Stimulated activated CD8-positive, alpha-beta memory T cell treated with anti-CD3 and anti-CD28 coated beads, Interleukin-15, amount 100 ng/mL, for 1 hour (primary cell): ENCODE results near the gene CTSH.

Experiments
- DNase-seq: peaks from one replicate; pipeline ENCODE4 v3.0.0-alpha.2; 2020; ENCODE audit warnings: low read depth

Gene CTSH

GRCh38 chr15:78977591-78978347, 32.9 kb upstream of the CTSH start:
- no peak for DNase-seq

GRCh38 chr15:78977091-78977571, 32.3 kb upstream of the CTSH start:
- no peak for DNase-seq

GRCh38 chr15:78976691-78977090, 31.8 kb upstream of the CTSH start:
- DNase-seq: no peak

- DNase-seq: no peak
These were observed 29.5 kb upstream of the CTSH start for GRCh38 chr15:78974272-78974918.

- no peak for DNase-seq
These were observed 25.0 kb upstream of the CTSH start for GRCh38 chr15:78969687-78970349.

- DNase-seq: no peak
These were observed 23.9 kb upstream of the CTSH start for GRCh38 chr15:78968539-78969271.

- no peak for DNase-seq
These were observed 23.3 kb upstream of the CTSH start for GRCh38 chr15:78968114-78968513.

GRCh38 chr15:78960308-78960707, 15.5 kb upstream of the CTSH start:
- DNase-seq: no peak

- DNase-seq: no peak
These were observed 14.5 kb upstream of the CTSH start for GRCh38 chr15:78959360-78959759.

- no peak for DNase-seq
These were observed 12.7 kb upstream of the CTSH start for GRCh38 chr15:78957416-78958093.

GRCh38 chr15:78956937-78957336, 12.1 kb upstream of the CTSH start:
- no peak for DNase-seq

- no peak for DNase-seq
These were observed 10.5 kb upstream of the CTSH start for GRCh38 chr15:78955355-78955754.

GRCh38 chr15:78951841-78952238, 7.0 kb upstream of the CTSH start:
- DNase-seq: no peak

- DNase-seq: no peak
These were observed 6.3 kb upstream of the CTSH start for GRCh38 chr15:78950902-78951840.

GRCh38 chr15:78950343-78950742, 5.5 kb upstream of the CTSH start:
- no peak for DNase-seq

- no peak for DNase-seq
These were observed 4.6 kb upstream of the CTSH start for GRCh38 chr15:78949461-78949860.

GRCh38 chr15:78947506-78947905, 2.7 kb upstream of the CTSH start:
- DNase-seq: no peak

GRCh38 chr15:78946493-78946892, 1.6 kb upstream of the CTSH start:
- no peak for DNase-seq

GRCh38 chr15:78944202-78944625, 632 bp downstream of the CTSH start:
- no peak for DNase-seq

- DNase-seq: no peak
These were observed 1.2 kb downstream of the CTSH start for GRCh38 chr15:78943692-78944091.

- DNase-seq: no peak
These were observed 2.1 kb downstream of the CTSH start for GRCh38 chr15:78942741-78943140.
